Osteocyte (in vitro differentiated cells): ENCODE measurements around the gene RBM20. TPM values are rescaled to one million over a fixed set of nuclear protein-coding genes. Genes with fewer than 3 reads are reported as not detected.
"Not testable (repeated sequence)": the region's sequence is repeated elsewhere in the genome, so short reads cannot be mapped to it uniquely, and the experiment has no call there.

Experiments used
- DNase-seq: peaks from one replicate; pipeline ENCODE4 v3.0.0; 2021; ENCODE audit warnings: mixed read lengths; ENCODE audit not compliant: unreplicated experiment; ENCODE audit errors: extremely low spot score
- H3K27ac Mint-ChIP-seq: one replicate; pipeline ENCODE4 v1.8.0; 2021; ENCODE audit warnings: mild to moderate bottlenecking, mixed read lengths; ENCODE audit not compliant: unreplicated experiment
- H3K27me3 Mint-ChIP-seq: one replicate; pipeline ENCODE4 v1.8.0; 2021; ENCODE audit warnings: mixed read lengths; ENCODE audit not compliant: unreplicated experiment
- H3K36me3 Mint-ChIP-seq: one replicate; pipeline ENCODE4 v1.8.0; 2021; ENCODE audit warnings: mixed read lengths; ENCODE audit not compliant: unreplicated experiment
- H3K4me1 Mint-ChIP-seq: one replicate; pipeline ENCODE4 v1.8.0; 2021; ENCODE audit warnings: mixed read lengths; ENCODE audit not compliant: unreplicated experiment
- H3K4me3 Mint-ChIP-seq: one replicate; pipeline ENCODE4 v1.8.0; 2021; ENCODE audit warnings: mild to moderate bottlenecking, moderate library complexity, mixed read lengths; ENCODE audit not compliant: unreplicated experiment
- H3K9me3 Mint-ChIP-seq: one replicate; pipeline ENCODE4 v1.8.0; 2021; ENCODE audit warnings: mixed read lengths; ENCODE audit not compliant: unreplicated experiment
- CTCF ChIP-seq: fragments of 200-600 bp; sonication (generic); IDR thresholded peaks from 2 replicates; pipeline ENCODE4 v1.5.0; 2021; ENCODE audit warnings: antibody characterized with exemption, mild to moderate bottlenecking, moderate library complexity
- total RNA-seq: library from RNA; stranded (reverse); gene quantifications from 2 replicates; pipeline ENCODE4 v1.2.1, GENCODE V29; 2021

The RBM20 gene
- total RNA-seq, 1 donor from 2014 or later: 1.6 TPM

GRCh38 chr10:110617425-110618229 lies 26.5 kb upstream of the RBM20 start:
- Mint-ChIP-seq H3K4me3 (no peak overlapping the region), H3K27ac (no peak overlapping the region), H3K27me3 (no peaks in the 10 kb centered on the region), H3K4me1 (peaks cover 11% of the 10 kb centered on the region), H3K36me3 (no peaks in the 10 kb centered on the region), H3K9me3 (no peaks in the 10 kb centered on the region)
- TF ChIP-seq CTCF: no peak
- DNase-seq: no peak

GRCh38 chr10:110618230-110618610 lies 25.9 kb upstream of the RBM20 start:
- peaks cover 11% of the 10 kb centered on the region for H3K4me1 Mint-ChIP-seq
- H3K9me3 Mint-ChIP-seq: no peaks in the 10 kb centered on the region
- H3K36me3 Mint-ChIP-seq: no peaks in the 10 kb centered on the region
- no peak overlapping the region for H3K4me3 Mint-ChIP-seq
- DNase-seq: no peak
- no peak for TF ChIP-seq CTCF
- H3K27ac Mint-ChIP-seq: no peak overlapping the region
- H3K27me3 Mint-ChIP-seq: no peaks in the 10 kb centered on the region

GRCh38 chr10:110619514-110620397 lies 24.4 kb upstream of the RBM20 start:
- no peaks in the 10 kb centered on the region for H3K9me3 Mint-ChIP-seq
- no peak overlapping the region for H3K4me3 Mint-ChIP-seq
- DNase-seq: no peak
- TF ChIP-seq CTCF: no peak
- H3K4me1 Mint-ChIP-seq: peaks cover 8% of the 10 kb centered on the region
- H3K27me3 Mint-ChIP-seq: no peaks in the 10 kb centered on the region
- H3K36me3 Mint-ChIP-seq: no peaks in the 10 kb centered on the region
- H3K27ac Mint-ChIP-seq: no peak overlapping the region

- Mint-ChIP-seq H3K36me3 (no peaks in the 10 kb centered on the region), H3K27me3 (no peaks in the 10 kb centered on the region), H3K27ac (no peak overlapping the region), H3K9me3 (no peaks in the 10 kb centered on the region), H3K4me3 (no peak overlapping the region), H3K4me1 (peaks cover 2% of the 10 kb centered on the region)
- no peak for TF ChIP-seq CTCF
- no peak for DNase-seq
These were observed 23.8 kb upstream of the RBM20 start for GRCh38 chr10:110620398-110620719.

GRCh38 chr10:110623316-110623715 lies 20.8 kb upstream of the RBM20 start:
- not testable (repeated sequence) for H3K9me3 Mint-ChIP-seq, DNase-seq, H3K27me3 Mint-ChIP-seq, H3K4me3 Mint-ChIP-seq, H3K4me1 Mint-ChIP-seq, H3K36me3 Mint-ChIP-seq, H3K27ac Mint-ChIP-seq
